GM19193 (cell line): ENCODE measurements around the gene SPC24.

Source experiments
- POLR2A ChIP-seq: IDR thresholded peaks from 4 replicates; pipeline ENCODE4 v1.6.1; 2011; ENCODE audit not compliant: insufficient read depth, insufficient read length; ENCODE audit errors: extremely low read depth

Gene SPC24

GRCh38 chr19:11154683-11155047, 917 bp downstream of the SPC24 start:
- no peak for TF ChIP-seq POLR2A

GRCh38 chr19:11152318-11153062, 3.1 kb downstream of the SPC24 start:
- no peak for TF ChIP-seq POLR2A

- no peak for TF ChIP-seq POLR2A
Measured at GRCh38 chr19:11151181-11151580, 4.4 kb downstream of the SPC24 start.

GRCh38 chr19:11148001-11148400, 7.6 kb downstream of the SPC24 start:
- no peak for TF ChIP-seq POLR2A

- no peak for TF ChIP-seq POLR2A
Measured at GRCh38 chr19:11145536-11145924, 10.1 kb downstream of the SPC24 start.

GRCh38 chr19:11142528-11143171, 12.9 kb downstream of the SPC24 start:
- no peak for TF ChIP-seq POLR2A

GRCh38 chr19:11141937-11142527, 13.6 kb downstream of the SPC24 start:
- no peak for TF ChIP-seq POLR2A

- no peak for TF ChIP-seq POLR2A
Measured at GRCh38 chr19:11140896-11141295, 14.7 kb downstream of the SPC24 start.

- peak; percentile 18 for TF ChIP-seq POLR2A
Measured at GRCh38 chr19:11138601-11139300, 16.8 kb downstream of the SPC24 start.

GRCh38 chr19:11137542-11138384, 17.8 kb downstream of the SPC24 start:
- no peak for TF ChIP-seq POLR2A

GRCh38 chr19:11136400-11137101, 19.0 kb downstream of the SPC24 start:
- no peak for TF ChIP-seq POLR2A

GRCh38 chr19:11131471-11131870, 24.1 kb downstream of the SPC24 start:
- TF ChIP-seq POLR2A = no peak

- TF ChIP-seq POLR2A = peak; percentile 16
Measured at GRCh38 chr19:11130824-11131455, 24.6 kb downstream of the SPC24 start.
